NCI-H345 treated with DMSO at 0.1 percent for 48 hours (cell line): ENCODE data around the gene VGLL4.

Experiments
- DNase-seq: peaks from one replicate; lab custom pipeline; 2025; ENCODE audit not compliant: unreplicated experiment; lab: John Stamatoyannopoulos, UW

VGLL4 gene

GRCh38 chr3:11629716-11630115, 14.0 kb downstream of the VGLL4 start:
- no peak for DNase-seq

- no peak for DNase-seq
Observed at GRCh38 chr3:11627612-11628011, 16.1 kb downstream of the VGLL4 start.

GRCh38 chr3:11626084-11626463, 17.6 kb downstream of the VGLL4 start:
- DNase-seq, result no peak

- no peak for DNase-seq
Observed at GRCh38 chr3:11625376-11626083, 18.2 kb downstream of the VGLL4 start.

GRCh38 chr3:11624704-11625375, 18.9 kb downstream of the VGLL4 start:
- no peak for DNase-seq

- DNase-seq, result no peak
Observed at GRCh38 chr3:11624161-11624560, 19.6 kb downstream of the VGLL4 start.

GRCh38 chr3:11622586-11623550, 20.8 kb downstream of the VGLL4 start:
- DNase-seq, result no peak

GRCh38 chr3:11621077-11621476, 22.6 kb downstream of the VGLL4 start:
- no peak for DNase-seq

- DNase-seq, result no peak
Observed at GRCh38 chr3:11619946-11620652, 23.6 kb downstream of the VGLL4 start.

- no peak for DNase-seq
Observed at GRCh38 chr3:11619461-11619860, 24.3 kb downstream of the VGLL4 start.

GRCh38 chr3:11618904-11619303, 24.8 kb downstream of the VGLL4 start:
- no peak for DNase-seq

GRCh38 chr3:11616551-11616950, 27.2 kb downstream of the VGLL4 start:
- DNase-seq, result no peak

- DNase-seq, result no peak
Observed at GRCh38 chr3:11613851-11614487, 29.7 kb downstream of the VGLL4 start.

GRCh38 chr3:11613319-11613718, 30.4 kb downstream of the VGLL4 start:
- DNase-seq, result no peak

- DNase-seq, result no peak
Observed at GRCh38 chr3:11612515-11613188, 31.1 kb downstream of the VGLL4 start.

GRCh38 chr3:11611341-11611799, 32.3 kb downstream of the VGLL4 start:
- DNase-seq, result no peak

- DNase-seq, result no peak
Observed at GRCh38 chr3:11610700-11611275, 32.9 kb downstream of the VGLL4 start.

- DNase-seq, result no peak
Observed at GRCh38 chr3:11610044-11610671, 33.6 kb downstream of the VGLL4 start.

GRCh38 chr3:11609481-11609880, 34.2 kb downstream of the VGLL4 start:
- no peak for DNase-seq
